HPDE6-E6E7 (cell line): Measurements from ENCODE around the gene VSIG2.
"Not testable (repeated sequence)": the region's sequence is repeated elsewhere in the genome, so short reads cannot be mapped to it uniquely, and the experiment has no call there.

ENCODE experiments used
- DNase-seq: peaks from one replicate; pipeline ENCODE4 v3.0.0; 2011; ENCODE audit warnings: missing footprints; ENCODE audit errors: extremely low spot score

VSIG2 gene

GRCh38 chr11:124751741-124752470 is at the start of gene VSIG2:
TSS of gene VSIG2 (minus strand) at chr11:124752255. CDS start at chr11:124752137, 118 bp downstream.
- DNase-seq, result no peak

- peak; percentile 12 for DNase-seq
Measured at GRCh38 chr11:124801014-124801413, 49.0 kb upstream of the VSIG2 start.

GRCh38 chr11:124800226-124800929 is 48.3 kb upstream of the VSIG2 start, which contains the start of gene MSANTD2:
TSS of gene MSANTD2 (minus strand) at chr11:124800406. CDS start at chr11:124800380, 26 bp downstream.
- DNase-seq, result peak; percentile 58

- peak; percentile 33 for DNase-seq
Measured at GRCh38 chr11:124799348-124800225, 47.5 kb upstream of the VSIG2 start.

- no peak for DNase-seq
Measured at GRCh38 chr11:124798991-124799347, 46.9 kb upstream of the VSIG2 start.

GRCh38 chr11:124796312-124796711 is 44.3 kb upstream of the VSIG2 start:
- no peak for DNase-seq

GRCh38 chr11:124793466-124794278 is 41.6 kb upstream of the VSIG2 start:
- DNase-seq, result peak; percentile 42

GRCh38 chr11:124791626-124792341 is 39.7 kb upstream of the VSIG2 start:
- no peak for DNase-seq

GRCh38 chr11:124788521-124788920 is 36.5 kb upstream of the VSIG2 start:
- DNase-seq, result no peak

GRCh38 chr11:124784051-124784450 is 32.0 kb upstream of the VSIG2 start:
- no peak for DNase-seq

GRCh38 chr11:124783002-124783401 is 30.9 kb upstream of the VSIG2 start:
- no peak for DNase-seq

GRCh38 chr11:124779568-124779967 is 27.5 kb upstream of the VSIG2 start:
- no peak for DNase-seq

GRCh38 chr11:124778281-124778680 is 26.2 kb upstream of the VSIG2 start:
- DNase-seq, result no peak

GRCh38 chr11:124776865-124777645 is 25.0 kb upstream of the VSIG2 start:
- DNase-seq, result no peak

- not testable (repeated sequence) for DNase-seq
Measured at GRCh38 chr11:124770959-124771358, 18.9 kb upstream of the VSIG2 start.

GRCh38 chr11:124769806-124770774 is 18.0 kb upstream of the VSIG2 start:
- DNase-seq, result no peak

GRCh38 chr11:124768914-124769313 is 16.9 kb upstream of the VSIG2 start:
- DNase-seq, result no peak

- DNase-seq, result no peak
Measured at GRCh38 chr11:124766156-124766555, 14.1 kb upstream of the VSIG2 start.
